GM10847 (cell line): ENCODE measurements around the gene PIGO.
A peak's percentile ranks its signal among the peaks of the same experiment; 100 is the strongest.

Source experiments
- POLR2A ChIP-seq: IDR thresholded peaks from 2 replicates; pipeline ENCODE4 v1.6.1; 2011; ENCODE audit not compliant: insufficient read length; ENCODE audit errors: extremely low read depth

The PIGO gene

DNA sequence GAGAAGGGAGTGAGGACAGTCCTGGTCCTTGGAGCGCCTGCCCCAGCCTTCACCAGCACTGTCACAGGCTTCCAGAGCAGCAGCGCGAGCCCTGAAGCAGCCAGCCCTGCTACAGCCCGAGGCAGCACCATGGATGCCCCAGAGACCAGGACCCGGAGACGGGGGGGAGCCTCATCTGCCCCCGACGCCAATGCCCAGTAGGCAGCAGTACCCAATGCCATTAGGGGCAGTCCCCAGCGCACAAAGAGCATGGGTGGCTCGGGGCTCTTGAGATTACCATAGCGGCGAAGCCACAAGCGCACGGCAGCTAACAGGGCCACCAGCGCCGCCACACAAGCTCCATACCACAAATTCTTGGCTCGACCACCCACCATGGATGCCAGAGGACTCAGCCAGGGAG is 4.9 kb downstream of the PIGO start:
- no peak for TF ChIP-seq POLR2A

DNA sequence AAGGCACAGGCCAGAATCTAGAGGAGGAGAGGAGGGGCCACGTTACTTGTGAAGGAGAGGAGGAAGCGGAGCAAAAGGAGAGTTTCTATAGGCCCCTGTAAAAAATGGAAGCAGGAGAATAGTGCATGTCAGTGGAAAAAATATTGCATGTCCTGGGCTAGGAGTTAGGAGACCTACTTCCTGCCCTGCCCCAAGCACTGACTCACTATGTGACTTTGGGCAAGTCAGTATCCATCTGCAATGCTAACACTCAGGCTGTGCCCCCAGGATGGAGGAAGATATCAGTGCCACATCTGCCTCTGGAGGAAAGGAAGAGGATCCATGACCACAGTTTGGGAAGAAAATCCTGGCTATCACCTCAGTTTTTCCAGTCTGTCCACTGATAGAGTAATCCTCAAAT is 7.0 kb downstream of the PIGO start:
- TF ChIP-seq POLR2A, result no peak

DNA sequence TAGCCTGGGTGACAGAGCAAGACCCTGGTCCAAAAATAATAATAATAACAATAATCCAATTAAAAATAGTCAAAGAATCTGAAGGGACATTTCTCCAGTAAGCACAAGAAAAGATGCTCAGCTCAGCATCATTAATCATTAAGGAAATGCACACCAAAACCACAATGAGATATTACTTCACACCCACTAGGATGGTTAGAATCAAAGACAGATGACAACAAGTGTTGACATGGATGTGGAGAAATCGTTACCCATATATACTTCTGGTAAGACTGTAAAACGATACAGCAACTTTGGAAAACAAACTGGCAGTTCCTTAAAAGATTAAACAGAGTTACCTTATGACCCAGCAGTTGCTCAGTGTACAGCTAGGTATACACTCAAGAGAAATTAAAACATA is 11.3 kb downstream of the PIGO start:
- TF ChIP-seq POLR2A, result no peak

DNA sequence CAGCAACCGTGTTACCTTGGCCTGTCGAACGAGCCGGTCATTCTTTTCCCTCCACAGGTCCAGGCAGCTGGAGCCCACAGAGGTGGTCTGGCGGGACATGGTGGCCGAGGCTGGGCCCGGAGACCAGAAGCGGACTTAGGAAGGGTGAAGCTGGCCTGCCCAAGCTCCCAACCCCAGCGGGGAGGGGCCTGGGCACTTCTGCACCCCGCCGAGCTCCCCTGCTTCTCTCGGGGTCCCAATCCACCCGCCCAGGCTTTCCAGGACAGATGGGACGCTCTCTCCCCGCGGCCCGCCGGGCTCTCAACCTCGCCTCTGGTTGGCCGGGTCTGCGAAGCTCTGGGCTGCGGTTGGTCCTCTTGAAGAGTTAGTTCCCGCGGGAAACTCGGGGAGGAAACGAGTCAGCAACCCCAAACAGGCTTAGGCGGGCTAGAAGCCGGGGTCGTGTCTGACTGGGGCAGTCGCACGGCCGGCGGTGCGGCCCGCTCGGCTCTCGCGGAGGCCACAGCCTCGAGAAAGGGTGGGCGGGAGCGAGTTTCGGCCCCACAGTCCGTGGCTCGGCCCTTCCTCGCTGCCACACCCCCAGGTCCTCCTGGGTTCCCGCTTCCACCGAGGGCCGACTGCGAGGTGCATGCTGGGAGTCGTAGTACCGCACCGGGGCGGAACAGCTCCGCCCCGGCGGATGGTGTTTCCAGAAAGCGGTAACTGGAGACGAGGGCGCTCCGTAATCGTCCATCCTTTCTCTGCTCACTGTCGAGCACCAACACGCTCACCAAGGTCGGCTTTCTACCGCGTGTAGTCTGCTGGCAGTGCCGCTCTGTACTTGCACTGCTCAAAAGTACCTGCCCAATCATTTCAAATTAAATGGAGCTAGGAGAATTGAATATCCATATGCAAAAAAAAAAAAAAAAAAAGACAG is 16.7 kb downstream of the PIGO start, which contains the start of gene FANCG:
Gene FANCG, minus strand, starts transcription at position 517 of the 916 bp plus-strand sequence. Its CDS starts 418 bp downstream, at position 99.
- TF ChIP-seq POLR2A, result peak; percentile 50

DNA sequence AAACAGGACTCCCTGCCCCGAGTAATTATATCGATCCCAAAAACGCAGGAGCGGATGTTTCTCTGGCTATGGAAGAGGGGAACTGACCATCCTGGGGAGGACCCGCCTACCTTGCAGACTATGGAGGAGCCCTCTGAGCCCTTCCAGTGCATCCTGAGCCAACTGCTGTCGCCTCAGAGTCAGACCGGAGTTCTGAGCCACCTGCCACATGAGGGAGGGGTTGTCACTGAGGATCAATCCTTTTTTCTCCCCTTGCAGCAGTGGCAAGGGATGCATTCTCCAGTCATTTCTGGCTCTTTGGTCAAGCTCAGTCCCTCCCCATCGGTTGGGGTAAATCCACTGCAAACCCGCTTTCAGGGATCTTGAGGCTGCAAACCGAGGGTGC is 17.4 kb downstream of the PIGO start:
- TF ChIP-seq POLR2A, result no peak

DNA sequence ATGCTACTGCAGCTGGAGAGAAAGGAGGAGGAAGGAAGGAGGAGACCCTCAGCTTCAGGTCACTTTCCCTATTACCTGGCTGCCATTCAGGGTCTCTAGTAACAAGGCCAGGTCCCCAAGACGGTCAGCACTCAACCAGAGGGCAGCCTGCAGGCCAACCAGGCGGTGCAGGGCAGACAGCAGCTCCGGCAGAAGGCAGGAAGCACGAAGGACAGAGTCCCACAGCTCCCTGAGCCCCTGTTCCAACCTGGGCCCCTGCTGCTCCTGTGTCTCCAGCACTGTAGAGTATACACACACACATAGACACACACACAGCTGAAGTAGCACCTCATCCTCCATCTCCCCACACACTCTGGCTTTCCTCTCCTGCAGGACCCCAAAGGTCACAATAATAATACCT is 18.3 kb downstream of the PIGO start:
- no peak for TF ChIP-seq POLR2A

DNA sequence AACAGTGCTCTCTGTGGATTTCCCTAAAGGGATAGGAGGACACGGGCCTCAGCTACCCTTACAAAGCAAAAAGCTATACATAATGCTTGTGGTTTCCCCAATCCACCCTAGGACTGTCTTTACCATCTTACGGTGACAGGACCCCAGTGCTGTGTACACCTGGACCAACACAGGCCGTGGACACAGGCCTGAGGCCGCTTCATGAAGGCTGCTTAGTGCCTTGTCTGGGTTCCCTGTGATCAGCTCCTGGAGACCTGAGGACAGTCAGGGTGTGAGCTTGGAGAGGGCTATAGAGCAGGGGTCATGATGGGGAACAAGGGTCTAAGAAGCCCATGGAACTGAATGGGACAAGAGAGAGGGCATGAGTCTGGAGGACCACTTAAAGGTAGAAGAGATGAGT is 19.5 kb downstream of the PIGO start:
- TF ChIP-seq POLR2A, result no peak

DNA sequence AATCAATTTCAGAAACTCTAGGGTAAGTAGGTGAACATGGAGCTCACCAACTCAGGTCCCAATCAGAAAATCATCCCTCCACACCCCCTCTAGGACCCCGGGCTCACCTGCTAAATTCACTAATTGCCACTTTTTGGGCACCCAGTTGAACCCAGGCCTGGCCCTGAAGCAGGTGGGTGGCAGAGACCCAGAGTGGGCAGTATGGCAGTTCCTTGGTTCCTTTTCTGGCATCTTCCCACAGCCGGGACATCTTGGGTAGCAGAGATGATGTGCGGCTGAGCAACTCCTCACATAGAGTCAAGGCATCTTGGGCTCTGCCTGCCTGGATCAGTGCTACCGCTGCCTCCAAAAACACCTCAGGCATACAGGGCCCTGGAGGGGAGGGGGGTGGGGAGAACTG is 21.0 kb downstream of the PIGO start:
- TF ChIP-seq POLR2A, result no peak

DNA sequence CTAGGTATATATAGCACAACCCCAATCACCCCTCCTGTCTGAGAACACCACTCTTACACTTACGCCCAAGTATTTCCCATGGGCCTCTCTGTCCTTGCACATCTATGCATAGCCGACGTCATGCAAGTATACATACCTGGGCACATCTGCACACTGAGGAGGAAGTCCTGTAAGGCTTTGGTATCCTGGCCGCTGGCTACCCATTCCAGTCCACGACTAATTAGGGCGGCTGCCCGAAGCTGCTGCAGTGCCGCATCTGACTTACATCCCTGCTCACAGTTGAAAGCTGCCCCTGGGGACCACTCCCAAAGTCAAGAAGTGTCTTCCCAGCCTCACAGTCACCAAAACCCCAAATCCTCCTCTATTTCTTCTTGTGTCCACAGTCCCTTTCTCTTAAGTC is 21.6 kb downstream of the PIGO start:
- no peak for TF ChIP-seq POLR2A

DNA sequence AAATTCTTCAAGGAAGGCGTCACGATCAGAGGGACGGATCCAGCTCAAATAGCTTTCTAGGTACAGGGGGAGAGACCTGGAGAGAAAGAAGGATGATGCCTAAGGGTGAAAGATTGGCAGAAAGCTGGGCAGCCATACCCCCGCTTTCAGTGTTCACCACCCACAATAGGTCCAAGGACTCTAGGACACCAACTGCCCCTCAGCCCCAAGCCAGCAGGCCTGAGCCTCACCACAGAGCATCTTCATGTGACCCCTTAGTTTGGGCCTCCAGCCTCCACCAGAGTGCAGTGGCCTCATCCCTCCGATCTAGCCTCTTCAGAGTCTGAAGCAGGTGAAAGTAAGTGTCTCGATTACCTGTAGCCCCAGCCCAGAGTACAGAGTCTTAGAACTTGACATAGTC is 22.2 kb downstream of the PIGO start:
- TF ChIP-seq POLR2A, result no peak

DNA sequence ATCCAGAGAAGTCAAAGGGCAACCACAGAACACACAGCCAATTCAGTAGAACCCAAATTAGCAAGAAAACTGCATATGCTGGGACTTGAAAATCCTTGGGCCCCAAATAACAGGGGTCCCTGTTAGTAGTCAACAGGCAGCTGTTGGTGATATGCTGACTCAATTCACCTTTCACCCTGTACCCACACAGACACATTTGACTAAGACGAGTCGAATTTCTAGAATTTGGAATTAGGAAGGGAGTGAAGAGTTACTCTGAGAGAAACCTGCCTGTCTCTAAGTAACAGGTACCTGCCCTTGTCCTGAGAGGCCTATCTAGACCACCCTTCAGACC is 23.1 kb downstream of the PIGO start:
- TF ChIP-seq POLR2A, result no peak

DNA sequence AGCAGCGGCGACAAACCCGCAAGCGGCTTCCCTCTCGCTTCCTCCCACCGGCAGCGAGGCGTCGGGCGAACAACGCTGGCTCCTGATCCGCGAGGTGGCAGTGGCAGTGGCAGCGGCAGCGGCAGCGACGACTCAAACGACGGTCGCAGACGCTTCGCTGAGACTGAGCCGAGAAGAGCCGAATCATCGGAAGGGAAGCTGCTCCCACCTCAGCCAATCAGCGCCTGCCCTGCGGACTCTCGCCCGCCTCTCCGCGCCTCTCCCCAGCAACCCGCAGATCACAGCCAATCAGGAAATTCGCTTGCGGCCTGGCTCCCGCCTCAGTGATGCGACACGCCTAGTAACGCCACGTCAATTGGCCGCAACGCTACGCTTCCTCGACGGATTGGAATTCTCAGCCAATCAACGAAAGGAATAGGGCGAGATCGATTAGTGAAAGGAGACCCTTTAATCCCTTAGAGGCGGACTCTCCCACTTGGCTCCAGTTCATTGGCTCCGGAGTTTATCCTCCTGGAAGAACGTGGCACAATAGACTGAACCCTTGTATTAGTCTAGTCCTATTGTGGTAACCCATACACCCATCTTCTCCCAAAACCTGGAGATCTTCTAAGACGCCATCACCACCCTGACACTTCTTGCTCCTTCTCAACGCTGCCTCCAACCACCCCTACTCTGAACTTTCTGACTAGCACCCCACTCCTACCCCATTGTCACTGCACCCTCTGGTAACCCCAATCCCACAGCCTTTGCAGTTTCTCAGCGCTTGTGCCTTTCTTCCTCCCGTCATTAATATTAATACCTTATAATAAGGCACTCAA is 23.7 kb downstream of the PIGO start, which contains the start of gene VCP:
Gene VCP, minus strand, starts transcription at position 165 of the 818 bp plus-strand sequence. CDS start 272 bp downstream, outside the sequence.
- TF ChIP-seq POLR2A, result peak; percentile 96

DNA sequence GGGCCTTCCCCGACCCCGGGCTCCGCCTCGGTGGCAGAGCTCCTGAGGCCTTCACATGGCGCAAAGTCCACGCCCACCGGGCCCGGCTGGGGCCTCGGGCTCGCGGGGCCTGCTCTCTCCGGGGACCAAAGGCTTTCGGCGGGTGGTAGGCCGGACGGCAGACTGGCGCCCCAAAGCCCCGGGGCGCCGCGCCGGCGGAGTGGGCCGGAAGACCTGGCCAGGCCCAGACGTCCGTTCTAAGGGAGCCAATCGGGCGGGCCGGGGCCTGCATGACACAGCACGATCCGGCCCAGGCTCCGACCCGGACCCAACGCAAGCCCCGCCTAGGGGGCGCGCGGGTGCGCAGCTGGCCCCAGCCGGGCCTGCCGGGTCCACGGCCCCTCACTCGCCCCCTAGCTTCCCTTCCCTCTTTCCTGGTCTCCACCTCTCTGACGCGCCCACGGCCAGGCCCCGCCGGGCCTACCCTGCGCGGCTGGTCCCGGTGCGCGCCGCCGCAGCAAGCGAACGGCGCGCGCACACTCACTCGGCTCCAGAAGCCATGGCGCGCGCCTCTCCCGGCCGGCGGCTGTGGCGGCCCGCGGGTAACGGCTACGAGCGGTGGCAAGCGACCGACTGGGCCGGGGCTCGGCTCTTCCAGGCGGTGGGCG is 24.5 kb downstream of the PIGO start:
- no peak for TF ChIP-seq POLR2A

DNA sequence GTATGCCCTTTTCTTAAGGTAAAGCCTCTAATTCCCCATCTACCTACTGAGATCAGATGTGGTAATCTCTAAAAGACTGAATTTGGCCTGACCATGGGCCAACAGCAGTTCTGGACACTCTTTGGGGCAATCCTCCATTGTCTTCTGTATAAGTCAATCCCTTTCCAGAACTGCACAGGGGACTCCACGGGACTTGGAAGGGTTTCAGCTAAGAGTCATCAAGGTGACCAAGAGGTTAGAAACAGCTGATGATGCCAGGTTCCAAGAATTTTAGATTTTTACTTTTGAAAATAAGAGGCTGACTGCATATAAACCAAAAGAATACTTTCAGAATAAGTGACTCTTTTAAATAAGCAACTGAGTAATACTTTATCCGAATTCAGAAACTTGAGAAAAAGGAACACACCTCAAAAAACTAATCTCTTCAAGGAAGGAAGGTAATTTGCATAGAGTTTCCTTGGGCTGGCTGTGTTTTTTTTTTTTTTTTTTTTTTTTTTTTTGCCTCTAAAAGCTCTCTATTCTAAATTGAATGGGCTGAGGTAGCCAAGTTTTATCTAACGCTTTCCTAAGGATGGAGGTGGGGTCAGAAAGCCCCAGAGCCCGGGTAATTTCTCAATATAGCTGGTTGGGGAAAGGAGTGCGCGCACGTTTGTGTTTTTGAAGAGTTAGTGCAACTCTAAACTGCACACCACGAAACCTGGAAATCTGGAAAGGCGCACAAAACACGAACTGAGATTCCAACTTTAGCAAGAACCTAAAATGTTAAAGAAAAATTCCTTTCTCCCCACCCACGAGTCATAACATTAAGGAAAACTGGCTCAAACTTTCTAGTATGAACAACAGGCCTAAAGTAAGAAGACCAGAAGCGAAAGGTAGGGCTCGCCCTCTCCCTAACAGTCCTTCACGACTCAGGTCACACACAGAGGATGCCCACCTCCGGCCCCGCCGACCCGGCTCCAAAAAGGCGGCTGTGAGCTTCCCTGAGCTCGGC is 25.3 kb downstream of the PIGO start:
- no peak for TF ChIP-seq POLR2A
